ENCODE results near the gene CLIP1. TPM values are rescaled to one million over a fixed set of nuclear protein-coding genes. Genes with fewer than 3 reads are reported as not detected.

Gene CLIP1
- polyA plus RNA-seq, 1 of the 3 experiments (the other 2 are of a cell fraction), result 33.9 TPM

DNA sequence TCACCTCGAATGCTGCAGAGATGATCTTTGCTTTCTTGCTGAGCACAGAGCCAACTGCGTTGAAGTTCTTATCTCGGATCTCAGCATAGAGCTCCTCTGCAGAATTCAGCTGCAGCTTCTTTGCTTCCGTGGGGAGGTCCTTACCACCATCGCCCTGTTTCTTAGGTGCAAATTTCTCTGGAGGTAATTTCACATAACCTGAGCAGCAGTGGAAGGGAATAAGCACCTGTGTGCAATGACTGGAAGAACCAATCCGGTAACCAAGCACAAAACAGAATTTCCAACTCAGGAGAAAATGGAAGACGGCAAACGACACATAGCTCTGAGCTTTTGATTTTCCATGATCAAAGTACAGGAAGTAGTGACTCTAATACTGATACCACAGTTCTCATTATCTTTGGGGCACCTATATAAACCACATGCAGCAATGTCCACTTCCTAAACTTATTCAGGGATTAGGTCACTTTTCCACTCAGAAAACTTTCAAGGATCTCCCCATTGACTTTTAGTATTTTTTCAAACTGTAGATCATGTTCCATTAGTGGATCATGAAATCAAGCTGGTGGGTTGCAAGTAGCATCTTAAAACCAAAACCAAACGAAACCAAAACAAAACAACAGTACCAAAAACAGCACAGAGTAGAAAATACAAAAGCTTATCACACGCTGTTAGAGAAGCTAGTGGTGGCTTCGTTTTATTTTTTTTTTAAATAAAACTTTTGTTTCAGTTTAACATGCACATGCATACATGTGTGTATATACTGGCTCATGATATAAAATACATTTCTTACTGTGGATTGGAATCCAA is 177.7 kb downstream of the CLIP1 start:
- DNase-seq, result no peak
- TF ChIP-seq, protein P1, sequence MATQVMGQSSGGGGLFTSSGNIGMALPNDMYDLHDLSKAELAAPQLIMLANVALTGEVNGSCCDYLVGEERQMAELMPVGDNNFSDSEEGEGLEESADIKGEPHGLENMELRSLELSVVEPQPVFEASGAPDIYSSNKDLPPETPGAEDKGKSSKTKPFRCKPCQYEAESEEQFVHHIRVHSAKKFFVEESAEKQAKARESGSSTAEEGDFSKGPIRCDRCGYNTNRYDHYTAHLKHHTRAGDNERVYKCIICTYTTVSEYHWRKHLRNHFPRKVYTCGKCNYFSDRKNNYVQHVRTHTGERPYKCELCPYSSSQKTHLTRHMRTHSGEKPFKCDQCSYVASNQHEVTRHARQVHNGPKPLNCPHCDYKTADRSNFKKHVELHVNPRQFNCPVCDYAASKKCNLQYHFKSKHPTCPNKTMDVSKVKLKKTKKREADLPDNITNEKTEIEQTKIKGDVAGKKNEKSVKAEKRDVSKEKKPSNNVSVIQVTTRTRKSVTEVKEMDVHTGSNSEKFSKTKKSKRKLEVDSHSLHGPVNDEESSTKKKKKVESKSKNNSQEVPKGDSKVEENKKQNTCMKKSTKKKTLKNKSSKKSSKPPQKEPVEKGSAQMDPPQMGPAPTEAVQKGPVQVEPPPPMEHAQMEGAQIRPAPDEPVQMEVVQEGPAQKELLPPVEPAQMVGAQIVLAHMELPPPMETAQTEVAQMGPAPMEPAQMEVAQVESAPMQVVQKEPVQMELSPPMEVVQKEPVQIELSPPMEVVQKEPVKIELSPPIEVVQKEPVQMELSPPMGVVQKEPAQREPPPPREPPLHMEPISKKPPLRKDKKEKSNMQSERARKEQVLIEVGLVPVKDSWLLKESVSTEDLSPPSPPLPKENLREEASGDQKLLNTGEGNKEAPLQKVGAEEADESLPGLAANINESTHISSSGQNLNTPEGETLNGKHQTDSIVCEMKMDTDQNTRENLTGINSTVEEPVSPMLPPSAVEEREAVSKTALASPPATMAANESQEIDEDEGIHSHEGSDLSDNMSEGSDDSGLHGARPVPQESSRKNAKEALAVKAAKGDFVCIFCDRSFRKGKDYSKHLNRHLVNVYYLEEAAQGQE (IDR thresholded peaks at IDR 0.05; ENCODE audit: low read depth, low read length), result no peak
- TF ChIP-seq GATA2 (CRISPR knock-in tag; IDR thresholded peaks at IDR 0.05) (no peak), YY1 (IDR thresholded peaks at IDR 0.05; ENCODE audit: low read depth) (no peak), MXI1 (IDR thresholded peaks at IDR 0.05; ENCODE audit: low read depth, low read length) (no peak), SIN3A (IDR thresholded peaks at IDR 0.05; ENCODE audit: borderline replicate concordance, low read depth, low read length) (no peak), POLR2AphosphoS5 (IDR thresholded peaks at IDR 0.05; ENCODE audit: low read depth, low read length) (no peak), ELF1 (IDR thresholded peaks at IDR 0.05) (no peak), EZH2phosphoT487 (IDR thresholded peaks at IDR 0.05; ENCODE audit: borderline replicate concordance, low read depth) (no peak), FOXJ3 (CRISPR knock-in tag; IDR thresholded peaks at IDR 0.05) (no peak), FOXM1 (IDR thresholded peaks at IDR 0.05; ENCODE audit: low read depth) (no peak)
- TF ChIP-seq, protein P2, sequence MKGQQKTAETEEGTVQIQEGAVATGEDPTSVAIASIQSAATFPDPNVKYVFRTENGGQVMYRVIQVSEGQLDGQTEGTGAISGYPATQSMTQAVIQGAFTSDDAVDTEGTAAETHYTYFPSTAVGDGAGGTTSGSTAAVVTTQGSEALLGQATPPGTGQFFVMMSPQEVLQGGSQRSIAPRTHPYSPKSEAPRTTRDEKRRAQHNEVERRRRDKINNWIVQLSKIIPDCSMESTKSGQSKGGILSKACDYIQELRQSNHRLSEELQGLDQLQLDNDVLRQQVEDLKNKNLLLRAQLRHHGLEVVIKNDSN (IDR thresholded peaks at IDR 0.05; ENCODE audit: borderline replicate concordance, low read depth), result no peak
- TF ChIP-seq, protein P3, sequence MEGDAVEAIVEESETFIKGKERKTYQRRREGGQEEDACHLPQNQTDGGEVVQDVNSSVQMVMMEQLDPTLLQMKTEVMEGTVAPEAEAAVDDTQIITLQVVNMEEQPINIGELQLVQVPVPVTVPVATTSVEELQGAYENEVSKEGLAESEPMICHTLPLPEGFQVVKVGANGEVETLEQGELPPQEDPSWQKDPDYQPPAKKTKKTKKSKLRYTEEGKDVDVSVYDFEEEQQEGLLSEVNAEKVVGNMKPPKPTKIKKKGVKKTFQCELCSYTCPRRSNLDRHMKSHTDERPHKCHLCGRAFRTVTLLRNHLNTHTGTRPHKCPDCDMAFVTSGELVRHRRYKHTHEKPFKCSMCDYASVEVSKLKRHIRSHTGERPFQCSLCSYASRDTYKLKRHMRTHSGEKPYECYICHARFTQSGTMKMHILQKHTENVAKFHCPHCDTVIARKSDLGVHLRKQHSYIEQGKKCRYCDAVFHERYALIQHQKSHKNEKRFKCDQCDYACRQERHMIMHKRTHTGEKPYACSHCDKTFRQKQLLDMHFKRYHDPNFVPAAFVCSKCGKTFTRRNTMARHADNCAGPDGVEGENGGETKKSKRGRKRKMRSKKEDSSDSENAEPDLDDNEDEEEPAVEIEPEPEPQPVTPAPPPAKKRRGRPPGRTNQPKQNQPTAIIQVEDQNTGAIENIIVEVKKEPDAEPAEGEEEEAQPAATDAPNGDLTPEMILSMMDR (IDR thresholded peaks at IDR 0.05), result no peak
- TF ChIP-seq, protein P4, sequence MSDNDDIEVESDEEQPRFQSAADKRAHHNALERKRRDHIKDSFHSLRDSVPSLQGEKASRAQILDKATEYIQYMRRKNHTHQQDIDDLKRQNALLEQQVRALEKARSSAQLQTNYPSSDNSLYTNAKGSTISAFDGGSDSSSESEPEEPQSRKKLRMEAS (IDR thresholded peaks at IDR 0.05; ENCODE audit: low read depth), result no peak
- TF ChIP-seq, protein P5, sequence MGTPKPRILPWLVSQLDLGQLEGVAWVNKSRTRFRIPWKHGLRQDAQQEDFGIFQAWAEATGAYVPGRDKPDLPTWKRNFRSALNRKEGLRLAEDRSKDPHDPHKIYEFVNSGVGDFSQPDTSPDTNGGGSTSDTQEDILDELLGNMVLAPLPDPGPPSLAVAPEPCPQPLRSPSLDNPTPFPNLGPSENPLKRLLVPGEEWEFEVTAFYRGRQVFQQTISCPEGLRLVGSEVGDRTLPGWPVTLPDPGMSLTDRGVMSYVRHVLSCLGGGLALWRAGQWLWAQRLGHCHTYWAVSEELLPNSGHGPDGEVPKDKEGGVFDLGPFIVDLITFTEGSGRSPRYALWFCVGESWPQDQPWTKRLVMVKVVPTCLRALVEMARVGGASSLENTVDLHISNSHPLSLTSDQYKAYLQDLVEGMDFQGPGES (IDR thresholded peaks at IDR 0.05; ENCODE audit: low read depth, low read length), result no peak
- Histone ChIP-seq H4K20me1 (ENCODE audit: insufficient read depth) (no peaks in the 10 kb centered on the region), H2AFZ (ENCODE audit: low read depth) (no peak overlapping the region), H3F3A (replicated peaks; ENCODE audit: insufficient read depth) (peaks cover 7% of the 10 kb centered on the region), H3K36me3 (replicated peaks in 1 of 2; ENCODE audit: control insufficient read depth in 1 of 2, insufficient read depth in 2 of 2, low read length in 1 of 2) (peaks cover 8 to 13% of the 10 kb centered on the region in 2 experiments), H3K27ac (ENCODE audit: low read depth in 2 of 2, low read length in 1 of 2) (no peak overlapping the region), H3K9me2 (no peaks in the 10 kb centered on the region), H3K9me3 (no peaks in the 10 kb centered on the region), H3K4me2 (no peak overlapping the region), H3K4me1 (ENCODE audit: control insufficient read depth in 1 of 2, insufficient read depth in 2 of 2, low read depth in 1 of 2, low read length in 1 of 2) (no peaks in the 10 kb centered on the region), H3K27me3 (ENCODE audit: insufficient read depth) (no peaks in the 10 kb centered on the region), H3K9ac (no peak overlapping the region), H3K4me3 (ENCODE audit: low read depth in 2 of 2, low read length in 1 of 2) (no peak overlapping the region), H3K79me2 (ENCODE audit: insufficient read depth) (no peaks in the 10 kb centered on the region)
- WGBS (ENCODE audit: low lambda C conversion rate), result 91% methylated on average over 11 of the region's 11 CpGs
- CTCF ChIA-PET, result interaction anchor here (1.0 to 1.3 kb wide), 2 partner anchors 13 to 14 kb away, joined by 3 to 4 read pairs; no protein-coding TSS in a partner anchor
- POLR2A ChIA-PET, result interaction anchor here (0.6 to 1.1 kb wide), 3 partner anchors 18 to 21 kb away, joined by 3 read pairs; partner anchors contain the start of genes DIABLO and VPS33A
